Measurements from ENCODE around the gene CNOT9.
A peak's percentile ranks its signal among the peaks of the same experiment; 100 is the strongest.

Gene CNOT9

DNA sequence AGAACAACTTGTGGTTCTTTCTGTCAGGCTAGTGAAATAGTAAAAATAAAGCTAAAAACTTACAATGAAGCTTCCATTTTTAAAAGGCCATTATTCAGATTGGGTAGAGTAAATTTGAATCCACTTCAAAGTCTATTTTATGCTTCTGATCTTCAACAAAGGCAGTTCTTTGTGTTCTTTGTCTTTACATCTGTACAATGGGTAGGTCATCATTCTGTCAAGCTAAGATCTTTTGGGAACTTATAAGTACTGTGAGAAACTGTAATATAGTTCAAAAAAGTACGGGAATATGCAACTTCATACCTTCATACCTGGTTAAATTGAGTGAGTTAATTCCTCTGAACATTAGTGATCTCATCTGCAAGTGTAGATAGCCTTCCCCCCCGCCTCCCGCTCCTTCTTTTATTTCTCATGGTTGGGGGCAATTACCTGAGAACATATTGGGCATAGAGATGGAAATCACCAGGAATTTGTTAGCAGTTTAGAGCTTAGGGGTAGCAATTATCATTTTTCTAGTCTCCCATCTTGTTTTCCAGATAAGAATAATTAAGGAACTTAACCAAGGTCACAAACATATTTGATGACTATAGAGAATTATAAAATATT is 9.7 kb downstream of the CNOT9 start:
- DNase-seq, result no peak

DNA sequence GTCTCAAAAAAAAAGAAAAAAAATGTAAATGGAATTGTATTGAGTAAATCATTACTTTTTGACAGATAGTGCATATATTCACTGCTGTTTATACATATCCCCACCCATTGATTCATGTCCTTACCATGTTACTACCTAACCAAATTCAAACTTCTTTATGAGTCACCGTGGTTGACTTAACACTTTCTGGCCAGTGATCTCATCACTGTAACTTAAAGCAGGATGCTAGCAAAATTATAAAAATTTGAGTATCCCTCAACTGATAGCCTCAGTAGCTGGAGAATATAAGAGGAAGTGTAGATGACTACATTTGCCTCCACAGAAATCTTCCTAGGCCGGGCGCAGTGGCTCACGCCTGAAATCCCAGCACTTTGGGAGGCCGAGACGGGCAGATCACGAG is 13.4 kb downstream of the CNOT9 start:
- peak; percentile 39 for DNase-seq

DNA sequence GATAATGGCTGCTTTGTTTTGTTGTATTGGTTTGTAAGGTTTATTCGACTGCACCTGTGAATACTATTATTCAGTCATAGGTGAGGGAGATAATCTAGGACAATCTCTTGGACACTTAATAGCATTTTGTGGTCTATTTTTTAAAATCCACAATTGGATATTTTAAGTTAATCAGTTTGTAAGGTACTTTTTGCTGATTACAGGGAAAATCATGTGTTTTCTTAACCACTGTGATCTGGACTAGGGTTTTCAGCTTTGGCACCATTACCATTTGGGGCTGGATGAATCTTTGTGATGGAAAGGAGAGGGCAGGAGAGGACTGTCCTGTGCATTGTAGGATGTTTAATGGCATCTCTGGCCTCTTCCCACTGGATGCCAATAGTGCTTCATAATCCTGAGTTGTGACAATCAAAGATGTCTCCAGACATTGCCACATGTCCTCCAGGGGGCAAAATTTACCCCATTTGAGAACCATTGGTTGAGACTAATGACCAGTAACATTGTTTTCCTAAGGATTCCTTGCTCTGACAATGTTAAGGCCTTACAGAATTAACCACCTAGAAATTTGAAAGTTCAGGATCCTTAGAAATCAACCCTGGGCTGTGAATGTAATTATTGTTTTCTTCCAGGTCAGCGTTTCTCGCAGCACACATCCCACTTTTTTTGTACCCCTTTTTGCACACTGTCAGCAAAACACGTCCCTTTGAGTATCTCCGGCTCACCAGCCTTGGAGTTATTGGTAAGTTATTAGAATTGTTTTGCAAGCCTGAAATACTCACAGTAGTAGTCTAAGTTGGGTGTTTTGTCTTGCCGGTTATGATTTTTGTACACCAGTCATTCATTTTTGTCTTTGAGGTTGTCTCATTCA is 15.6 kb downstream of the CNOT9 start:
- no peak for DNase-seq

DNA sequence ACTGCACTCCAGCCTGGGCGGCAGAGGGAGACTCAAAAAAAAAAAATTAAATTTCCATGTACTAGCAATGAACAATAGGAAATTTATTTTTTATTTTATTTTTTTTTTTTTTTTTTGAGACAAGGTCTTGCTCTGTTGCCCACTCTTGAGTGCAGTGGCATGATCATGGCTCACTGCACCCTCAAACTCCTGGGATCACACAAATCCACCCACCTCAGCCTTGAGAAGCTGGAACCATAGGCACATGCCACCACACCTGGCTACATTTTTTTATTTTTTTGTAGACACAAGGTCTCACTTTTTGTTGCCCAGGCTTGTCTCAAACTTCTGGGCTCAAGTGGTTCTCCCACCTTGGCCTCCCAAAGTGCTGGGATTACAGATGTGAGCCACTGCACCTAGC is 16.9 kb downstream of the CNOT9 start:
- no peak for DNase-seq

DNA sequence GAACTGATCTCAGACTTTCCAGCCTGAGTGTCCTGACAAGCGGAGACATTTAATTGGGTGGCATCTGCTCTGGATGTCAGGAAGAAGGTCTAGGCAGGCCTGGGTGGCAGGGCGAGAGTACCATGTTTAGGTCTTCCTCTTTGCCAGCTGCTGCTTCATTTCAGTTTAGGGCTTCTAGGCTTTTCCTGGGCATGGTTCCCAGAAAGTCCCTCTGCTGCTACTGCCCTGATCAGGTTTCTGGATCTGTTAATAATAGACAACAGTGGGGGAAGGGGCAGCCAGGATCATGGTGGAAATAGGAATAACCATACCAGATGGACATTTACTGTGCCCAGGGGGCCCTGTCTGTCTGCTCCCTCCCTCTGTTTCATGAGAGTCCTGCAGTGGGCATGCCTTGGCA is 36.8 kb downstream of the CNOT9 start:
- no peak for DNase-seq

DNA sequence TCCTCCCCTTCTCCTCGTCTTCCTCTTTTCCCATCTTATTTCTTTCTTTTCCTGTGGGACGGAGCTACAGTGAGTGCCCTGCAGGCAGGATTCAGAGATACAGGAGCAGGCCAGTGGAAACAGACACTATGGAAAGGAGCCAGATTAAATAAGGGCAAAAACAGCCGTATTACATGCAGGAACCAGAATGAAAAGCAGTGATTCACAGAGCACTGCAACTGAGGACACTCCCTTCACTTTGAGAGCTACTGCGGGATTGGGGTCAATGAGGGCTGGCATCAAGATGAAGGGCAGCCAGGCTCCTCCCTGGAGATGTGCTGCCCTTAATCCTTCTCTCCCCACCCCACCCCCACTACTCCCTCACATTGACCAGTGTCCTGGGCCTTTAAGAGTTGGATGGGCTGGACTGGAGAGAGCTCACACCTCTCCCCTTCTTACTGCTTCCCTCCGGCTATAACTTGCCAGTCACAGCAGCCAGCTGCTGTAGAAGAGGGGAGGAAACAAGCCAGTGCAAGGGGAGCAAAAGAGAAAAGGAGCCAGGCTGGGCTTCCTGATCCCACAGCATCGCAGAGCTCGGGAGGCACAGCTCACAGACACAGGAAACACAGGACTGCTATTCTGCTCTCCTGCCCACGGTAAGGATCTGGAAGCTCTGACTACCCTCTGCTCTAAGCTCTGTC is 38.9 kb downstream of the CNOT9 start, which contains the start of gene PLCD4:
Gene PLCD4, plus strand, starts transcription at position 464 of the 680 bp plus-strand sequence. CDS start 7,841 bp downstream, outside the sequence.
- DNase-seq, result peak; percentile 87

DNA sequence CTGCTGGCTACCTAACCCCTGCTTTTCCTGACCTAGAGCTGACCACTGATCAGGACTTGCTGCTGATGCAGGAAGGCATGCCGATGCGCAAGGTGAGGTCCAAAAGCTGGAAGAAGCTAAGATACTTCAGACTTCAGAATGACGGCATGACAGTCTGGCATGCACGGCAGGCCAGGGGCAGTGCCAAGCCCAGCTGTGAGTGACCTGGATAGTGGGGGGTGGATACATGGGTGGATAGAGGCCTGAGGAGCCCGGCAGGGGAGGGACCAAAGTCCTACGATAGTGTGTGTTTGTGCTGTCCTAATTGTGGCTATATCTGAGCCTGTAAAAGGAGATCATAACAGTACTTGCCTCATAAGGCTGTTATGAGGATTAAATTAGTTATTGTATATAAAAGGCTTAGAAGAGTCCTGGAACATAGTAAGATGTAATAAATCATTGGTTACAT is 47.3 kb downstream of the CNOT9 start:
- no peak for DNase-seq

DNA sequence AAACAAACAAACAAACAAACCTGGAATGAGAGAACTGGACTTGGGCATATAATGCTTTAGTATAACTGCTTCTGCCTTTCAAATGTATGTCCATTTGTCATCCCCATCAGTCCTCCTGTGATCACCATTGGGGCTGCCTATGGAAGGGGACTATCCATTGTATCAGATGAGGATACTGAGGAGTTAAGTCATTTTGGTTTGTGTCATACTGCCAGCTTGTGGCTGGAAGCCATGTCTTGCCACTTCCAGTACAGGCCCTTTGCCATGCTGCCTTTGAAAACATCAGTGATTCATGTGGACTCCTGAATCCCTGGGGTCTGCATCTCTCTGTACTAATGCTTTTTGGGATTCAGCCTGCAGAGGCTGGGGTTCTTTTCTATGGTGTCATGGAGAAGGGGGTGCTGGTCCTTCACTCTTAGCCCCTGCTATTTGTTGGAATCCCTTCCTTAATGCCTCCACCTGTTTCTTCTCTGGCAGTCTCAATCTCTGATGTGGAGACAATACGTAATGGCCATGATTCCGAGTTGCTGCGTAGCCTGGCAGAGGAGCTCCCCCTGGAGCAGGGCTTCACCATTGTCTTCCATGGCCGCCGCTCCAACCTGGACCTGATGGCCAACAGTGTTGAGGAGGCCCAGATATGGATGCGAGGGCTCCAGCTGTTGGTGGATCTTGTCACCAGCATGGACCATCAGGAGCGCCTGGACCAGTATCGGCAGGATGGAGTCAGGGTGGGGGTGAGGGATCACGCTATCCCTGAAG is 49.6 kb downstream of the CNOT9 start:
- DNase-seq, result no peak

DNA sequence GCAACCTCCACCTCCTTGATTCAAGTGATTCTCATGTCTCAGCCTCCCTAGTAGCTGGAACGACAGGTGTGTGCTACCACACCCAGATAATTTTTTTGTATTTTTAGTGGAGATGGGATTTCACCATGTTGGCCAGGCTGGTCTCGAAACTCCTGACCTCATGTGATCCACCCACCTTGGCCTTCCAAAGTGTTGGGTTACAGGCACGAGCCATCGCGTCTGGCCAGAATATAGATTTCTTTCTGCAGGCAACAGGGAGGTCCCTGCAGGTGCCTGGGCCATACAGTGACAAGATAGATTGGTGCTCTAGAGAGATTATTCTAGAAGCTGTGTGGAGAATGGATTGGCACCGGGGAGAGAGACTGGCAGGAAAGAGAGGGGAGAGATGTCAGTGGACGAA is 52.4 kb downstream of the CNOT9 start:
- DNase-seq, result no peak

DNA sequence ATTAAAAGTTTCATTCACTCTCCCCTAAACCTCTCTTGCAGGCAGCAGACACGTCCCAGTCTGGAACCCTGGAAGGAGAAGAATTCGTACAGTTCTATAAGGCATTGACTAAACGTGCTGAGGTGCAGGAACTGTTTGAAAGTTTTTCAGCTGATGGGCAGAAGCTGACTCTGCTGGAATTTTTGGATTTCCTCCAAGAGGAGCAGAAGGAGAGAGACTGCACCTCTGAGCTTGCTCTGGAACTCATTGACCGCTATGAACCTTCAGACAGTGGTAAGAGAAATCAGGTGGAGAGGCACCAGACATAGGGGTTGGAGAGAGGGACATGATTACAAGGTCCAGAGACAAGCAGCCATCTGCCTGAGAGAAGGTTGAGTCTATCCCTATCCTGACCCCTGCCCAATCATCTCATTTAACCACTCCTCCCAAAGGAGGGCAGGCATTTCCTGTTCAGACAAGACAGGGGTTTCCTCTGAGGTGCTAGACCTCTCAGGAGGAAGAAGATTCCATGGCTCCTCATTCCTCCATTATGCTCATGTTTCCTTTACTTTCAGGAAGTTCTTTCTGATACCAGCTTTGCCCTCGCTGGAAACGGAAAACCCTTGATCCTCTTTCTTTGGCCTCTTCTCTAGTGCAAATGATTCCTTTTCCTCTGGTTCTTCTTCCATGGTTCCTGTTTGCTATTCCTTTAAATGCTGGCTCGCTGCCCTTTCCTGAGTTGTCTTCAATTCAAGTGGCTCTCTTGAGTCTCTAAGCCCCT is 54.1 kb downstream of the CNOT9 start:
- DNase-seq, result peak; percentile 7

DNA sequence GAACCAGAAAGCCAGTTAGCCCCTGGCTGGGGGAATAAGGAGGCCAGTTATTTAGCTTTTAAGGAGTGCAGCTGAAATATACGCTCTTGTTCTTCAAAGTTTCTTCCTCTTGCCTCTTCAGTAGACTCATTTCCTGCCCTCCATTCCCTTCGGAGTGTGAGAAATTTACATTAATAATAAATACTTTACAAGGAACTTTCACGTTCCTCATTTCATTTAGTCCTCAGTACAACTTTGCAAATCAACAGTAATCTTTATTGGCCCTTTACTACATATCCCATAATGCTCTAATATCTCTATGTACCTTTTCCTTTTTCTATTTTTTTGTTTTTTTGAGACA is 54.7 kb downstream of the CNOT9 start:
- no peak for DNase-seq

DNA sequence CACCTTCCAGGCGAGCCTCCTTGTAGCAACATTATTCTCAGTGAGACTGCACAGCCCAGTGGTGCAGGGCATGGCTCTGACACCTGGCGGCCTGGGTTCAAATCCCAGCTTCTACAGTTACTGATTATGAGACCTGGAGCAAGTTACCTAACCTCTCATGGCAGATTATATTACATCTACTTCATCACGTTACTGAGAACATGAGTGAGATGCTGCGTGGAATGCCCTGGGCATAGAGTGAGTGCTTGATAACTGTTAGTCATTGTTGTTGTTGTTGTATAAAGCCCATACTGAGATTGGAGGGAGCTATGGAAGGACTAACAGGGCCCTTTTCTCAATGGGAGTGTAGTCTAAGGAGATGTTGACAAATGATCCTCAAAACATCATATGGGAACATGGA is 57.7 kb downstream of the CNOT9 start:
- DNase-seq, result no peak

DNA sequence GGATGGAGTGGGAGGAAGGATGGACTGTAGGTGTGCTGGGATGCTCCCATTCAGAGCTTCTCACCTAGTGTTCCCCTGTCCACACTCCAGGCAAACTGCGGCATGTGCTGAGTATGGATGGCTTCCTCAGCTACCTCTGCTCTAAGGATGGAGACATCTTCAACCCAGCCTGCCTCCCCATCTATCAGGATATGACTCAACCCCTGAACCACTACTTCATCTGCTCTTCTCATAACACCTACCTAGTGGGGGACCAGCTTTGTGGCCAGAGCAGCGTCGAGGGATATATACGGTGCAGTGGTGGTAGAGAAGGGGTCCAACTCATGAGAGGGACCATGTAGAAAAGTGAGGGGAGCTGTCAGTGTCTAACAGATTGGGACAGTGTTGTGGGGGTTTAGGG is 59.3 kb downstream of the CNOT9 start:
- DNase-seq, result no peak

DNA sequence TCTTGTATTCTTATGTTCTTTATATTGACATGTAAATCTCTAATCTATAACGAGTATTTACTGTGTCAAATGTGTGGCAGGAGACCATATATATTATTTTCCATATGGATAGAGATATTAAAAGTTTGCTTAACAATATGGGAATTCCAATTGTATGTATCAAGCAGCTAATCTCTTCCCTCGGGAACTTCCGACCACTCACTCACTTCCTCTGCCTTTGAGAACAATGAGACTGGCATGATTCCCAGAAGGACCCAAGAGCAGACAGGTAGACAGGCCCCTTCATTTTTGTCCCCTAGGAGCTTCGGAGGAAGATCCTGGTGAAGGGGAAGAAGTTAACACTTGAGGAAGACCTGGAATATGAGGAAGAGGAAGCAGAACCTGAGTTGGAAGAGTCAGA is 63.2 kb downstream of the CNOT9 start:
- peak; percentile 26 for DNase-seq

DNA sequence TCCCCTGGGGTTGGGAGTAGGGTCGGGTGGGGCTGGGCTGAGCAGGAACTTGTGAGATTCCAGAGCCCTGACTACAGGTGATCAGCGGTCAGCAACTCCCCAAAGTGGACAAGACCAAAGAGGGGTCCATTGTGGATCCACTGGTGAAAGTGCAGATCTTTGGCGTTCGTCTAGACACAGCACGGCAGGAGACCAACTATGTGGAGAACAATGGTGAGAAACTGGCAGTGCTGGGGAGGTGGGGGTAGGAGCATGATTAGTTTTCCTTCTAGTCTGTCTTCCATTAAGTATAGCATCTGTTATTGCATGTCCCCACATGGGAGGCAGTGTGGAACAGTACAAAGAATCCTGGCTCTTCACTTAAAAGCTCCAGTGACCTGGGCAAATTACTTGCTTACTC is 67.1 kb downstream of the CNOT9 start:
- DNase-seq, result no peak

DNA sequence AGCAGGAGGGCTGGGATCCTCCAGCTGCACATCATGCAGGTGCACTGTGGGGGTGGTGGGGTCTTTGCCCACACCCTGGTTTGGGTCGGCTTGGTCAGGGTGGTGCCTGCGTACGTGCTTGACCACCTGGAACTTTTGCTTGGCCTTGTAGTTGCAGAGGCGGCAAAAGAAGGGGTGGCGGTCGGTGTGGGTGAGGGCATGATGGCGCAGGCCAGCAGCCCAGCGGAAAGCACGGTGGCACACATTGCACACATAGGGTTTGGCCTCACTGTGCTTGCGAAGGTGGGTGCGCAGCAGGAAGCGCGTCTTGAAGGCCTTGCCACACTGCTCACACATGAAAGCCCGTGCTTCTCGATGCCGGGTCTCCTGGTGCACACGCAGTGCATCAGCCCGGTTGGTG is 69.7 kb downstream of the CNOT9 start:
- DNase-seq, result no peak

DNA sequence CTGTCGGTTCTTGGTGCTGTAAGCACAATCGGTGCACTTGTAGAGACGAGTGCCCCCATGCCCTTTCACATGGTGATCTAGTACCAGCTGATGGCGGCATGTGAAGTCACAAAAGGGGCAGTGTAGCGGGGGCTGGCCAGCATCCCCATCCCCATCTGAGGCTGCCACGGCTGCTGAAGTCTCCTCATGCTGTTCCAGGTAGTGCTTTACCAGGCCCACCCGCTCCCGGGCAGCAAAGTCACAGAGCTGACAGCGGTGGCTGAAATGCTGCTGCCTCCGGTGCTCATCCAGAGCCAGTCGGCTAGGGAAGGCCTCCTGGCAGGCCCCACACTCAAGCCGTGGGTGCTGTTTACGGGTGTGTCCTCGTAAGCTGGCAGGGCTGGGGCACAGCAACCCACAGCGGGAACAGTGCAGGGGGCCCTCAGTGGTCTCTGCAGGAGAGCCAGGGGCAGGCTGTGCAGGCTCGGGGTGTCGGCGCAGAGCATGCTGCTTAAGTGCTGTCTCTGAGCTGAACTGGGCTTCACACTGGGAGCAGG is 73.5 kb downstream of the CNOT9 start:
- no peak for DNase-seq

DNA sequence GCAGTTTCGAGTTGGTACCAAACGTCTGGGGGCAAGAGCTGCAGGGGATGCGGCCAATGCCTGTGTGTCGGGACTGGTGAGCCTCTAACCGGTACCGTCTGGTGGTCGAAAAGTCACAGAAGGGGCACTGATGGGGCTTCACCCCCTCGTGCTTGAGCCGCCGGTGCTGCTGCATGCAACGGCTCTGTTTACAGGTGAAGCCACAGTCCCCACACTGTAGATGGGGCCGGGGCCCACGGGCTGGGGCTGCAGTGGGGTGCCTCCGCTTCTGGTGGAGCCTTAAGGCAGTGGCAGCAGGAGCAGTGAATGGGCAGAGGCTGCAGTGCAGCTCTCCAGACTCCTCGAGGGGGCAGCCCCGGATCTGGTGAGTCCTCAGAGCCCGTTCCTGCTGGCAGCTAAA is 74.1 kb downstream of the CNOT9 start:
- no peak for DNase-seq

DNA sequence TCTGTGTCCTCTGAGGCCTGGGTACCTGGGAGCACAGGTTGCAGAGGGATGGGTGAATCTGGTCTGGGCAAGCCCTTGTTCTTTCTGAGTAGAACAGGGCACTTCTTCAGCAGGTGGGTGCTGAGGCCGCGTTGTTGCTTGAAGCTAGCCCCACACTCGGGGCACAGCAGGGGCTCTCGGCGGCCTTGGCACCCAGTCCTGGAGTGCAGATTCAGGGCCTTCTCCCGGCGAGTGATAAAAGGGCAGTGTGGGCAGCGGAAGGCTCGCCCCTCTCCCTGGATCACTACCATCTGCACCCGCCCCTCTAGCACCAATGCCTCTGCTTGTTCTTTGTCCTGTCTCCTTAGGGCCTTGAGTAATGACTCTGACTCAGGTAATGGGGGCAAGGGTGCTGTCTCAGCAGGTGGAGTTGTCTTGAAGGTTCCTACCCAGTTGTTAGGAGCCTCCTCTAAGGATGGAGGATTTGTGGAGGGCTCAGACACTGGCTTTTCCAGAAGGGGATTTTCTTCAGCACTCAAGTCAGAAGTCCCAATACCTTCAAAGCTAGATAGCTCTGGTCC is 75.2 kb downstream of the CNOT9 start:
- no peak for DNase-seq

DNA sequence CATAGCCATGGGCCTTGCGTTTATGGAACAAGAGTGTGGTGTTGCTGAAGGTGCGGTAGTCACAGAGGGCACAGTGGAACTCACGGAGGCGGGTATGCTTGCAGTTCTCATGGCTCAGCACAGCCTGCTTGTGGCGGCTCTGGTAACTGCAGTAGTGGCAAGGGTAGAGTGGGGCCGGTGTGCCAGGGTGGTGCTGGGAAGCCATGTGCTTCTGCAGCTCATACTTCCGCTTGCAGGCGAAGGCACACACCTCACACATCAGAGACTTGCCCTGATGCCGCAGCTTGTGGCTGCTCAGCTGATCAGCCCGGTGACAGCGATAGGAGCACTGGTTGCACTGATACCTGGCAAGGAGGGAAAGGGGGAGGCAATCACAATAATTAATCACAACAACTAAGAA is 76.1 kb downstream of the CNOT9 start:
- DNase-seq, result peak; percentile 14

DNA sequence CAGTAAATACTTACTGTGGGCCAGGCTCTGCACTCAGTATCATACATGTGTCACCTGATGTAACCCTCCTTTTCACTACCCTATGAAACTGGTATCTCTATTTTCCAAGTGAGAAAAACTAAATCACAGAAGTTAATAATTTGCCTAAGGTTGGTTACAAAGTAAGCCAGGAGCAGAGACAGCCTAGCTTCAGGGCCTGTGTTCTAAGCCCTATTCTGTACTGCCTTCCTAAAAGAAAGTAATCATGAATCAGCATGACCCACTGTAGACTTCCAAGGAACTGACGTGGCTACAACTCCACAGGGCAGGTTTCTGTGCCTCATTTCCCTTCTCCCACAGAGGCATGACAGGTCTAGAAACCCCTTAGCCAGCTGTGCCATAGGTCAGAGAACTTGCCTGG is 76.5 kb downstream of the CNOT9 start:
- peak; percentile 88 for DNase-seq
